ENCODE results near the gene DENND2D.
A peak's percentile ranks its signal among the peaks of the same experiment; 100 is the strongest.

DENND2D gene, protein sequence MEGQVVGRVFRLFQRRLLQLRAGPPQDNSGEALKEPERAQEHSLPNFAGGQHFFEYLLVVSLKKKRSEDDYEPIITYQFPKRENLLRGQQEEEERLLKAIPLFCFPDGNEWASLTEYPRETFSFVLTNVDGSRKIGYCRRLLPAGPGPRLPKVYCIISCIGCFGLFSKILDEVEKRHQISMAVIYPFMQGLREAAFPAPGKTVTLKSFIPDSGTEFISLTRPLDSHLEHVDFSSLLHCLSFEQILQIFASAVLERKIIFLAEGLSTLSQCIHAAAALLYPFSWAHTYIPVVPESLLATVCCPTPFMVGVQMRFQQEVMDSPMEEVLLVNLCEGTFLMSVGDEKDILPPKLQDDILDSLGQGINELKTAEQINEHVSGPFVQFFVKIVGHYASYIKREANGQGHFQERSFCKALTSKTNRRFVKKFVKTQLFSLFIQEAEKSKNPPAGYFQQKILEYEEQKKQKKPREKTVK

GRCh38 chr1:111199881-111200801, at the start of gene DENND2D:
Gene DENND2D, minus strand, starts transcription at chr1:111200646. Its CDS starts 187 bp downstream, at chr1:111200459.
- DNase-seq, result no peak

DNA sequence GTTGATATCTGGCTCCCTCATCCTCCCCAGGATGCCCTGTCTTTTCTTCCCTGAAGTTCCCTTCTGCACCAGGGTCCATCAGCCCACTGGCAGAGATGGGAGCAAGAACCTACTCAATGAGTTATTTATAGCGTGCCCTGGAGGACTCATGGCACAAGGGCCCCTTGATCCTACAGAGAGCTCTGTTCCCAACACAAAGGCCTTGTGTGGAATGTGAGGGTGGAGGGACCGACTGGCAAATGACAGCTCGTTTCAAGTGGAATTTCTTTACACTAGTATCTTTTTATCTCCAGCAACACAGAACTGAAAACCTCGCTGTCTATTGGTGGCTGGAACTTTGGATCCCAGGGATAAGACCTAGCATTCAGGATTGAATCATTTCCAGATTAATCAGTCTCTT, 49.5 kb upstream of the DENND2D start:
- no peak for DNase-seq

DNA sequence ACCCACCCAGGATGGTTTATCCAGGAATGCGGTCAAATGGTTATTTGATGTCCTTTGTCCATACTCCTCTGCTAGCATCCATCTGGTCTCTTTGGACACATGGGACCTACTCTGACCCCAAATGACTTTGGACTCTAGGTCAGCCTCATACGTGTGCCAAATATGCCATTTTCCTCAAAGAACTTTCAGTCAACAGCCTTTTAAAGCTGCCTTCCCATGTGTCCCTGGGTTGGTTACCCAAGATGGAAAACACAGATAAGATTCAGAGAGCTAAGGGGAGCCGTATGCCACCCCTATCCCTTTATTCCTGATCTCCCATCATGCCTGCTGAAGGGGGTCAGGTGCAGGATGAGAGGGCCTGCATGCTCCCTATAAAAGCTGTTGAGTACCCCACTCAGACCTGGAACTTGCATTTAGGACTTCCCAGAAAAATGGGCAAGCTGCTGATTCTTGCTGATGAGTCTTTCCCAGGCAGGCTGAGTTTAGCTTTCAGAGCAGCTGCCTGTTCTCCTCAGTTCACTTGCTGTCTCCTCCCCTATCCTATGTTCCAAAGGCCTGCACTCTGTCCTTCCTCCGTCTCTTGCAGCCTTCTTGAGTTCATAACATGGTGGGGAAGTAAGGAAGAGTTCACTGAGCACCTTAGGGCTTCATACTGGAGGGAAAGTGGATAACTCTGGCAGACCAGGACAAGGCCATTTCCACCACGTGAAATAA, 46.8 kb upstream of the DENND2D start:
- no peak for DNase-seq

DNA sequence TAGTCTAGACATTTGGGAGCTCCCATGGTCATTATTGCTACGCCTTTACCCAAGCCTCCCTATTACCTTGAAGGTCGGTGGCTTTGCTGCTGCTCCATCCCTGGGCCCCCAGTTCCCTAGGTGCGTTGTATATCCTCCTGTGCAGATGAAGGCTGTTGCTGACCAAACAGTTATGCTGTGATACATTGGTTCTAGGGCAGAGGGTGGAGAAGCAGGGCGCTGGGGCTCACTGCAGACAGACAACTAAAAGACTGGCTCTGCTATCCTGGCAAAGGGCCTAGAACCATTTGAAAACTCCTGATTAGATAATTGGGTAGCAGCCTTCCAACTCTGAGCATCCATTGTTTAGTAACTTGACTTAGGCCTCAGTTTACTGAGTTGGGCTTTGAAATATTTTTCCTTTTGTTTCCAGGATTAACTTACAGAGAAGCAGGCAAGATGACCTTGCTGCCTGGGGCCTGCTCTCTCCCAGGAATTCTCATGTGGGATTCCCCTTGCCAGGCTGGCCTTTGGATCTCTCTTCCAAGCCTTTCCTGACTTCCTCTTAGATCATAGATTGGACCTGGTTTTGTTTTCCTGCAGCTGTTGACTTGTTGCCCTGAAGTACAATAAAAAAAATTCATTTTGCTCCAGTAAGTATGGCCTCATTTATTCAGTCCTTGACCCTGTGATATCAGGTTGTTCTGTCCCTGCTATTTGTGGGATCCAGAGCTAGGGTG, 42.5 kb upstream of the DENND2D start:
- DNase-seq, result no peak

DNA sequence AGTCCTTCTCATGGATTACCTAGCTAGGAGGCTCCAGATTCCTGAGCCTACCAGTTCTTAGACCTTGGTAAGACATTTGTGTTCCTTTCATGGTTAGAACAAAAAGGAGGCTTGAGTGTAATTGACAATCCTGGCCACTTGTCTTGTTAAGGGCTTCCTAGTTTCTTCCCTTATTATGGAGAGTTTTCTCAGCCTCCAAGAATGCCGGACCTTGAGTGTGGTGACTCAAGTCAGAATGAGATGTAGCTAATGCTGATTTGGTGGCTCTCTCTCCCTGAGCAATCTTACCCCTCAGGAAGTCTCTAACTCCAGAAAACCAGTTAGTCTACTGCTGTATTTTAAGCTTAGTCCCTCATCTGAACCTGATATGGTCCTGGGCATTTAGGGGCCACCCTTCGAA, 41.4 kb upstream of the DENND2D start:
- DNase-seq, result no peak

- no peak for DNase-seq
These were observed 37.8 kb upstream of the DENND2D start for GRCh38 chr1:111238056-111238795.

DNA sequence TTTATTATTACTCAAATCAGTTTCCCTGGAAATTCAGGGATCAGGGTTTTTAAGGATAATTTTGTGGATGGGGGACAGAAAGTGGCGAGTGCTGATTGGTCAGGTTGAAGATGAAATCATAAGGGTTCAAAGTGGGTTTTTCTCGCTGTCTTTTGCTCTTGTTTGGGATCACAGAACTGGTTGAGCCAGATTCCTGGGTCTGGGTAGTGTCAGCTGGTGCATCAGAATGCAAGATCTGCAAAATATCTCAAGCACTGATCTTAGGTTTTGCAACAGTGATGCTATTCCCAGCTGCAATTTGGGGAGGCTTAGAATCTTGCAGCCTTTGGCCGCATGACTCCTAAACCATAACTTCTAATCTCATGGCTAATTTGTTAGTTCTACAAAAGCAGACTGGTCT, 36.4 kb upstream of the DENND2D start:
- DNase-seq, result no peak

DNA sequence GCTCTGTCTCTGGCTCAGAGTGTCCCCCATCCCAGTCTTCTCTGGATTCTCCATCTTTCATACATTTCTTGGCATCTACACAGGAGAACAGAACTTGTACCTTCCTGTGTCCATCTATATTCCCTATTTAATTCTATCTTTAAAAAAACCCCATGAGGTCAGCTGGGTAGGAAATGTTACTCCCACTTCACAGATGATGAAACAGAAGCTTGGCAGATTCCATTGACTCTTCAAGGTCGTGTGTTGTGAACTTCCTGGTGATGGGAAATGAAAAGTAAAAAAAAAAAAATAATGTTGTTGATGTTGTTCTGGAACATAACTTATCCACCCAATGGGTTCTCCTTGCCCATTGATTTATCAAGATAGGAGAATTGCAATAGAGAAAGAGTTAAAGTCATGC, 35.9 kb upstream of the DENND2D start:
- no peak for DNase-seq

DNA sequence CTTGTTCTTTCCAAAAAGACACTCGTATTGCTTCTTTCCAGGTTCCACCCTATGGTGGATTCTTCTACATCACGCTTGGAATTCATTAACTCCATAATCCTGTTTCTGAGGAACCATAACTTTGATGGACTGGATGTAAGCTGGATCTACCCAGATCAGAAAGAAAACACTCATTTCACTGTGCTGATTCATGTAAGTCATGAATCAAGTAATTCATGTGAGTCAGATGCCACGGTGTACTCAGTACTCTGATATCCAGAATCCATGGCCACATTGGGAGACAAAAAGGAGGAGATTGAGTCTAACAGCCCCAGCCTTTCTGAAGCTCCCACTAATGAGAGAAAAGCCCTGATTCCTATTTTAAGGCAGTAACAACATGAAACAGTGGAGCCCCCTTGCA, 34.4 kb upstream of the DENND2D start:
- no peak for DNase-seq

- DNase-seq, result no peak
These were observed 33.8 kb upstream of the DENND2D start for GRCh38 chr1:111234258-111234657.

- DNase-seq, result no peak
These were observed 31.7 kb upstream of the DENND2D start for GRCh38 chr1:111232134-111232533.

GRCh38 chr1:111228748-111229126, 28.3 kb upstream of the DENND2D start:
- DNase-seq, result no peak

DNA sequence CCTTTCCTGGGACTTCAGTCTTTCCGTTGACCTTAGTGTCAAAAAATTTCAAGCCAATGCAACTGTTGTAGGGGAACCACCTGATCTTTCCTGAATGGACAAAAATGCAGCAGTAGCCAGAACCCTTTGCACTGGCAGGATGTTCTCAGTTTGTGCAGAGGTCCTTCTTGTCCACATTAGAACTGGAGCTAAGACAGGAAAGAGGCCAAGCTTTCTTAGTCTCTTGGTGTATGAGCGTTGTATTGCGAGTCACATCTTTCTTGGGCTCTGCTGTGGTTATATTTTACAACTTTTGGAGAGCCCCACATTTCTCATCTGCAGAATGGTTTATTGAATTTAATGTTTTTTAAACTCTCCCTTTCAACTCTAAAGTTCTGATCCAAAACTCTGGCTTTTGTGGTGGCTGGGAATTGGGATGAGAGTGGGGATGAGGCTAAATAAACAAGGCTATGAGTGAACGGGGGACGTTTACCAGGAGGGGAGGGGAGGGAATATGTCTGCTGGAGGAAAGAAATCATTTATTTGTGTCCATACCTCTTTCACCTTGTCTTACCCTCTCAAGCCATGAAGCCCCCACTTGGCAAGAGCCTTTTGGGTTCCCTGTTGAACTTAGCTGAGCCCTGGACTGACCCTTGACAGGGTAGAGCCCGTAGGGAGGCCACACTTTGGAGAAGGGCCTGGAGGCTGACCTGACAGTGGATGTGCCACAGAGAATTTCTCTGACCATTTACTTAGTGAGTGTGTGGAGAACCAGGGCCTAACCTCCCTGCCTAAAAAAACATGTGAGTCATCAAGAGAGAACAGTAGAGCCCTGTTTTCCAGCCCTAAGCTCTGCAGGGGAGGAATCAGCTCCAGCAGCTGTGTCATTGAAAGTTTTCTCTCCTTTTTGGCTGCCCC, 27.7 kb upstream of the DENND2D start:
- DNase-seq, result no peak

DNA sequence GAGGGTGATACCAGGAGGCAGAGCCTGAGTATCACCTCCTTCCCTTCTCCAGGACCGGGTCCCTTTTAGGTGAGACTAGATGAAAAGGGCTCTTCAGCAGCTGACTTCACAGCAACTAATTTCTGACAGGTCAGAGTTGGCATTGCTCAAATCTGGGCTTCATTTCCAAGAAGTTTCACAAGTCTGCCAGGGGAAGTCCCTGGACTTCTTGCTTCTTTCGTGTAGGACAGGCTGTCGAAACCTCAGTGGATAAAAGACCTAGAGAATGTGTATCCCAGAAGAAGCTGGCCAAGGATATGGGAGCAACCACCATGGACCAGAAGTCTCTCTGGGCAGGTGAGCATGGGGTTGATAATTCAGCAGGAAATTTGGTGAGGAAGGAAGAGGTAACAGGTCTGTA, 27.0 kb upstream of the DENND2D start, which contains the start of gene CHI3L2:
TSS of gene CHI3L2 (plus strand) at position 280 of the 400 bp plus-strand sequence. CDS start at position 297, 17 bp downstream.
- no peak for DNase-seq

- no peak for DNase-seq
These were observed 25.4 kb upstream of the DENND2D start for GRCh38 chr1:111225717-111226400.

DNA sequence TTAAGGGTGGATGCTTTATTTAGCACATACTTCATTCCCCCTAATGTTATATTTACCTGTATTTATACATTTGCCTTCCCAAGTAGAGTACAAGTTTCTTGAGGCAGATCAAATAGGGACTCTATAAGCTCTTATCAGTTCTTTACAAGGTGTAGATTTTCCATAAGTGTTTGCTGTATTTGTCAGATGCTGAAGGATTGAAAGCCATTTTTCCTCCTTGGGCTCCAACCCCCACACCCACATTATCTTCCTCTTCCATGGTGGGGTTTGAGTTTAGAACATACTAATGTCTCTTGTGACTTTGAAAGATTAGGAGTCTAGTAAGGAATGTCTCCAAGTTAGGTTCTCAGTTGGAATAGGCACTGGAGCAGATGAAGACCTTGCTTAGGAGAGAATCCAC, 24.6 kb upstream of the DENND2D start:
- DNase-seq, result no peak

GRCh38 chr1:111223126-111223685, 22.8 kb upstream of the DENND2D start:
- no peak for DNase-seq

- peak; percentile 39 for DNase-seq
These were observed 22.1 kb upstream of the DENND2D start for GRCh38 chr1:111222308-111223125.
